B cell (primary cell): ENCODE data around the gene C3orf49.

Source experiments
- CTCF ChIP-seq: fragments of 200-600 bp; IDR thresholded peaks from one replicate; pipeline ENCODE4 v1.8.0; 2022; ENCODE audit warnings: antibody characterized with exemption, mild to moderate bottlenecking
- EZH2 ChIP-seq: IDR thresholded peaks from 2 replicates; pipeline ENCODE4 v1.6.1; 2012; ENCODE audit warnings: borderline replicate concordance, low read depth, mild to moderate bottlenecking, moderate library complexity, low read length; ENCODE audit not compliant: insufficient read depth, poor library complexity, severe bottlenecking

- TF ChIP-seq EZH2: no peak
- no peak for TF ChIP-seq CTCF
Observed at GRCh38 chr3:63830526-63830925, 11.4 kb downstream of the C3orf49 start.
